ENCODE results near the gene SFTPA2. TPM values are rescaled to one million over a fixed set of nuclear protein-coding genes. Genes with fewer than 3 reads are reported as not detected.

Gene SFTPA2
- total RNA-seq (2014; rRNA removed; shearing (Covaris generic)): not detected in 2 replicates
- not detected in 2 replicates for polyA plus RNA-seq (2016; fragmentation: Nextera tagmentation; extraction: Ambion mirVana)
- long read RNA-seq: 0 reads

DNA sequence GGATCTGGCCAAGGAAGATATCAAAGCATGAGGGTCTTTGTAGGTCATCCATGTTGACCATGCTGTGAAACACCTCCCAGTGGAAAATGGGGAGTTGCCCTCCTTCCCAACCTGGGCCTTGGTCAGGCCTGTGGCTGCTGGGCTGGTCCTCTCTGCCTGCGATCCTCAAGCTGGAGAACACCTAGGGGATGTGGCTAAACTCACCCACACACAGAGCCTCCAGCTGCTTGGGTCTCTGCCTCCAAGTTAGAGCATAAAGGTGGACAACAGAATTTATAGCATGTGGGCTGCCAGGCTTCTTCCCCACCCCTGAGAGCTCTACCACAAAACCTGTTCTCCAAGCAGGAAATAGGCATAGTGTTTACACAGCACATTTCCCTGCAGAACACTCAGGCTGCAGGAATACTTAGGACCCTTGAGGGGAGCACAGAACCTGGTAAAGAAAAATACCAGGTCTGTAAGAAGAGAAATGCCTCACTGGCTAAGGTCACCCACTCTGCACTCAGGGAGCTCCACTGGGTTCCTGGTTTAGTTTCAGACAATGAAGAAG is at the start of gene SFTPA2:
Gene SFTPA2, minus strand, starts transcription at position 248 of the 550 bp plus-strand sequence. CDS start 924 bp downstream, outside the sequence.
- Histone ChIP-seq H3K4me2 (no peak within 1 kb of the TSS), H2AFZ (no peak within 1 kb of the TSS), H3K79me2 (replicated peaks; ENCODE audit: insufficient read depth) (no peaks in the 10 kb centered on the region), H3K9me2 (ENCODE audit: insufficient read depth) (no peaks in the 10 kb centered on the region), H4K20me1 (replicated peaks; ENCODE audit: insufficient read depth) (no peaks in the 10 kb centered on the region), H3K27ac (ENCODE audit: low read depth) (no peak within 1 kb of the TSS), H3K27me3 (ENCODE audit: insufficient read depth) (peaks cover 15% of the 10 kb centered on the region), H3F3A (replicated peaks; ENCODE audit: low read depth) (no peaks in the 10 kb centered on the region), H3K4me1 (ENCODE audit: insufficient read depth) (peaks cover 4% of the 10 kb centered on the region), H3K36me3 (ENCODE audit: insufficient read depth) (no peaks in the 10 kb centered on the region), H3K4me3 (no peak within 1 kb of the TSS)
- Mint-ChIP-seq H3K4me1 (peaks cover 9% of the 10 kb centered on the region), H3K27me3 (ENCODE audit: insufficient read depth, low read depth, poor library complexity) (no peaks in the 10 kb centered on the region), H3K36me3 (ENCODE audit: low read depth) (no peaks in the 10 kb centered on the region), H3K27ac (no peak within 1 kb of the TSS), H3K9me3 (no peaks in the 10 kb centered on the region), H3K4me3 (no peak within 1 kb of the TSS)
- TF ChIP-seq, protein P1, sequence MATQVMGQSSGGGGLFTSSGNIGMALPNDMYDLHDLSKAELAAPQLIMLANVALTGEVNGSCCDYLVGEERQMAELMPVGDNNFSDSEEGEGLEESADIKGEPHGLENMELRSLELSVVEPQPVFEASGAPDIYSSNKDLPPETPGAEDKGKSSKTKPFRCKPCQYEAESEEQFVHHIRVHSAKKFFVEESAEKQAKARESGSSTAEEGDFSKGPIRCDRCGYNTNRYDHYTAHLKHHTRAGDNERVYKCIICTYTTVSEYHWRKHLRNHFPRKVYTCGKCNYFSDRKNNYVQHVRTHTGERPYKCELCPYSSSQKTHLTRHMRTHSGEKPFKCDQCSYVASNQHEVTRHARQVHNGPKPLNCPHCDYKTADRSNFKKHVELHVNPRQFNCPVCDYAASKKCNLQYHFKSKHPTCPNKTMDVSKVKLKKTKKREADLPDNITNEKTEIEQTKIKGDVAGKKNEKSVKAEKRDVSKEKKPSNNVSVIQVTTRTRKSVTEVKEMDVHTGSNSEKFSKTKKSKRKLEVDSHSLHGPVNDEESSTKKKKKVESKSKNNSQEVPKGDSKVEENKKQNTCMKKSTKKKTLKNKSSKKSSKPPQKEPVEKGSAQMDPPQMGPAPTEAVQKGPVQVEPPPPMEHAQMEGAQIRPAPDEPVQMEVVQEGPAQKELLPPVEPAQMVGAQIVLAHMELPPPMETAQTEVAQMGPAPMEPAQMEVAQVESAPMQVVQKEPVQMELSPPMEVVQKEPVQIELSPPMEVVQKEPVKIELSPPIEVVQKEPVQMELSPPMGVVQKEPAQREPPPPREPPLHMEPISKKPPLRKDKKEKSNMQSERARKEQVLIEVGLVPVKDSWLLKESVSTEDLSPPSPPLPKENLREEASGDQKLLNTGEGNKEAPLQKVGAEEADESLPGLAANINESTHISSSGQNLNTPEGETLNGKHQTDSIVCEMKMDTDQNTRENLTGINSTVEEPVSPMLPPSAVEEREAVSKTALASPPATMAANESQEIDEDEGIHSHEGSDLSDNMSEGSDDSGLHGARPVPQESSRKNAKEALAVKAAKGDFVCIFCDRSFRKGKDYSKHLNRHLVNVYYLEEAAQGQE (IDR thresholded peaks at IDR 0.05; ENCODE audit: unreplicated experiment): no peak
- no peak for TF ChIP-seq EZH2phosphoT487 (IDR thresholded peaks at IDR 0.05; ENCODE audit: unreplicated experiment)
- TF ChIP-seq ZNF114 (CRISPR knock-in tag; IDR thresholded peaks at IDR 0.05): no peak
- no peak for TF ChIP-seq JUNB (IDR thresholded peaks at IDR 0.05; ENCODE audit: unreplicated experiment)
- TF ChIP-seq, protein P2, sequence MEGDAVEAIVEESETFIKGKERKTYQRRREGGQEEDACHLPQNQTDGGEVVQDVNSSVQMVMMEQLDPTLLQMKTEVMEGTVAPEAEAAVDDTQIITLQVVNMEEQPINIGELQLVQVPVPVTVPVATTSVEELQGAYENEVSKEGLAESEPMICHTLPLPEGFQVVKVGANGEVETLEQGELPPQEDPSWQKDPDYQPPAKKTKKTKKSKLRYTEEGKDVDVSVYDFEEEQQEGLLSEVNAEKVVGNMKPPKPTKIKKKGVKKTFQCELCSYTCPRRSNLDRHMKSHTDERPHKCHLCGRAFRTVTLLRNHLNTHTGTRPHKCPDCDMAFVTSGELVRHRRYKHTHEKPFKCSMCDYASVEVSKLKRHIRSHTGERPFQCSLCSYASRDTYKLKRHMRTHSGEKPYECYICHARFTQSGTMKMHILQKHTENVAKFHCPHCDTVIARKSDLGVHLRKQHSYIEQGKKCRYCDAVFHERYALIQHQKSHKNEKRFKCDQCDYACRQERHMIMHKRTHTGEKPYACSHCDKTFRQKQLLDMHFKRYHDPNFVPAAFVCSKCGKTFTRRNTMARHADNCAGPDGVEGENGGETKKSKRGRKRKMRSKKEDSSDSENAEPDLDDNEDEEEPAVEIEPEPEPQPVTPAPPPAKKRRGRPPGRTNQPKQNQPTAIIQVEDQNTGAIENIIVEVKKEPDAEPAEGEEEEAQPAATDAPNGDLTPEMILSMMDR (conservative IDR thresholded peaks at IDR 0.05; ENCODE audit: low read depth in 2 of 2): no peak
- no peak for TF ChIP-seq EZH2 (IDR thresholded peaks at IDR 0.05; ENCODE audit: low read depth, unreplicated experiment)
- TF ChIP-seq POLR2AphosphoS5 (IDR thresholded peaks at IDR 0.05; ENCODE audit: low read depth): no peak
- TF ChIP-seq, protein P3, sequence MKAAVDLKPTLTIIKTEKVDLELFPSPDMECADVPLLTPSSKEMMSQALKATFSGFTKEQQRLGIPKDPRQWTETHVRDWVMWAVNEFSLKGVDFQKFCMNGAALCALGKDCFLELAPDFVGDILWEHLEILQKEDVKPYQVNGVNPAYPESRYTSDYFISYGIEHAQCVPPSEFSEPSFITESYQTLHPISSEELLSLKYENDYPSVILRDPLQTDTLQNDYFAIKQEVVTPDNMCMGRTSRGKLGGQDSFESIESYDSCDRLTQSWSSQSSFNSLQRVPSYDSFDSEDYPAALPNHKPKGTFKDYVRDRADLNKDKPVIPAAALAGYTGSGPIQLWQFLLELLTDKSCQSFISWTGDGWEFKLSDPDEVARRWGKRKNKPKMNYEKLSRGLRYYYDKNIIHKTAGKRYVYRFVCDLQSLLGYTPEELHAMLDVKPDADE (IDR thresholded peaks at IDR 0.05): no peak
- TF ChIP-seq, protein P4, sequence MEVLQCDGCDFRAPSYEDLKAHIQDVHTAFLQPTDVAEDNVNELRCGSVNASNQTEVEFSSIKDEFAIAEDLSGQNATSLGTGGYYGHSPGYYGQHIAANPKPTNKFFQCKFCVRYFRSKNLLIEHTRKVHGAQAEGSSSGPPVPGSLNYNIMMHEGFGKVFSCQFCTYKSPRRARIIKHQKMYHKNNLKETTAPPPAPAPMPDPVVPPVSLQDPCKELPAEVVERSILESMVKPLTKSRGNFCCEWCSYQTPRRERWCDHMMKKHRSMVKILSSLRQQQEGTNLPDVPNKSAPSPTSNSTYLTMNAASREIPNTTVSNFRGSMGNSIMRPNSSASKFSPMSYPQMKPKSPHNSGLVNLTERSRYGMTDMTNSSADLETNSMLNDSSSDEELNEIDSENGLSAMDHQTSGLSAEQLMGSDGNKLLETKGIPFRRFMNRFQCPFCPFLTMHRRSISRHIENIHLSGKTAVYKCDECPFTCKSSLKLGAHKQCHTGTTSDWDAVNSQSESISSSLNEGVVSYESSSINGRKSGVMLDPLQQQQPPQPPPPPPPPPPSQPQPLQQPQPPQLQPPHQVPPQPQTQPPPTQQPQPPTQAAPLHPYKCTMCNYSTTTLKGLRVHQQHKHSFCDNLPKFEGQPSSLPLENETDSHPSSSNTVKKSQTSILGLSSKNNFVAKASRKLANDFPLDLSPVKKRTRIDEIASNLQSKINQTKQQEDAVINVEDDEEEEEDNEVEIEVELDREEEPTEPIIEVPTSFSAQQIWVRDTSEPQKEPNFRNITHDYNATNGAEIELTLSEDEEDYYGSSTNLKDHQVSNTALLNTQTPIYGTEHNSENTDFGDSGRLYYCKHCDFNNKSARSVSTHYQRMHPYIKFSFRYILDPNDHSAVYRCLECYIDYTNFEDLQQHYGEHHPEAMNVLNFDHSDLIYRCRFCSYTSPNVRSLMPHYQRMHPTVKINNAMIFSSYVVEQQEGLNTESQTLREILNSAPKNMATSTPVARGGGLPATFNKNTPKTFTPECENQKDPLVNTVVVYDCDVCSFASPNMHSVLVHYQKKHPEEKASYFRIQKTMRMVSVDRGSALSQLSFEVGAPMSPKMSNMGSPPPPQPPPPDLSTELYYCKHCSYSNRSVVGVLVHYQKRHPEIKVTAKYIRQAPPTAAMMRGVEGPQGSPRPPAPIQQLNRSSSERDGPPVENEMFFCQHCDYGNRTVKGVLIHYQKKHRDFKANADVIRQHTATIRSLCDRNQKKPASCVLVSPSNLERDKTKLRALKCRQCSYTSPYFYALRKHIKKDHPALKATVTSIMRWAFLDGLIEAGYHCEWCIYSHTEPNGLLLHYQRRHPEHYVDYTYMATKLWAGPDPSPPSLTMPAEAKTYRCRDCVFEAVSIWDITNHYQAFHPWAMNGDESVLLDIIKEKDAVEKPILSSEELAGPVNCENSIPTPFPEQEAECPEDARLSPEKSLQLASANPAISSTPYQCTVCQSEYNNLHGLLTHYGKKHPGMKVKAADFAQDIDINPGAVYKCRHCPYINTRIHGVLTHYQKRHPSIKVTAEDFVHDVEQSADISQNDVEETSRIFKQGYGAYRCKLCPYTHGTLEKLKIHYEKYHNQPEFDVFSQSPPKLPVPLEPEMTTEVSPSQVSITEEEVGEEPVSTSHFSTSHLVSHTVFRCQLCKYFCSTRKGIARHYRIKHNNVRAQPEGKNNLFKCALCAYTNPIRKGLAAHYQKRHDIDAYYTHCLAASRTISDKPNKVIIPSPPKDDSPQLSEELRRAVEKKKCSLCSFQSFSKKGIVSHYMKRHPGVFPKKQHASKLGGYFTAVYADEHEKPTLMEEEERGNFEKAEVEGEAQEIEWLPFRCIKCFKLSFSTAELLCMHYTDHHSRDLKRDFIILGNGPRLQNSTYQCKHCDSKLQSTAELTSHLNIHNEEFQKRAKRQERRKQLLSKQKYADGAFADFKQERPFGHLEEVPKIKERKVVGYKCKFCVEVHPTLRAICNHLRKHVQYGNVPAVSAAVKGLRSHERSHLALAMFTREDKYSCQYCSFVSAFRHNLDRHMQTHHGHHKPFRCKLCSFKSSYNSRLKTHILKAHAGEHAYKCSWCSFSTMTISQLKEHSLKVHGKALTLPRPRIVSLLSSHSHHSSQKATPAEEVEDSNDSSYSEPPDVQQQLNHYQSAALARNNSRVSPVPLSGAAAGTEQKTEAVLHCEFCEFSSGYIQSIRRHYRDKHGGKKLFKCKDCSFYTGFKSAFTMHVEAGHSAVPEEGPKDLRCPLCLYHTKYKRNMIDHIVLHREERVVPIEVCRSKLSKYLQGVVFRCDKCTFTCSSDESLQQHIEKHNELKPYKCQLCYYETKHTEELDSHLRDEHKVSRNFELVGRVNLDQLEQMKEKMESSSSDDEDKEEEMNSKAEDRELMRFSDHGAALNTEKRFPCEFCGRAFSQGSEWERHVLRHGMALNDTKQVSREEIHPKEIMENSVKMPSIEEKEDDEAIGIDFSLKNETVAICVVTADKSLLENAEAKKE (CRISPR knock-in tag; IDR thresholded peaks at IDR 0.05): no peak
- TF ChIP-seq ZNF331 (CRISPR knock-in tag; IDR thresholded peaks at IDR 0.05; ENCODE audit: low read depth): no peak
- no peak for TF ChIP-seq STAT1 (IDR thresholded peaks at IDR 0.05; ENCODE audit: unreplicated experiment)
- no peak for TF ChIP-seq NANOG (IDR thresholded peaks at IDR 0.05; ENCODE audit: borderline replicate concordance)
- TF ChIP-seq CREB1 (CRISPR knock-in tag; IDR thresholded peaks at IDR 0.05; ENCODE audit: low read depth): no peak
- ATAC-seq (no peak), DNase-seq (ENCODE audit: low spot score) (no peak)

Data from GM23338 (cell line).